Subcutaneous adipose tissue (tissue), 4 donors: ENCODE results near the gene ZBTB20. TPM values are rescaled to one million over a fixed set of nuclear protein-coding genes. Genes with fewer than 3 reads are reported as not detected.

Experiments used
- total RNA-seq, 4 donors: library from RNA; depleted of rRNA; stranded (reverse); fragments of >200 nt; gene quantifications; one replicate each; pipeline ENCODE4 v1.1.0, GENCODE V29; 2016
- TF ChIP-seq, protein P1 (sequence below): fragments of 450-650 bp; IDR thresholded peaks from one replicate; pipeline ENCODE4 v1.5.1; 2016; ENCODE audit warnings: low read depth, mild to moderate bottlenecking, control low read depth, antibody characterized with exemption, moderate library complexity

The ZBTB20 gene
- total RNA-seq, 4 donors from 2014 or later, result 60.3 to 93.4 (median 69.1) TPM

DNA sequence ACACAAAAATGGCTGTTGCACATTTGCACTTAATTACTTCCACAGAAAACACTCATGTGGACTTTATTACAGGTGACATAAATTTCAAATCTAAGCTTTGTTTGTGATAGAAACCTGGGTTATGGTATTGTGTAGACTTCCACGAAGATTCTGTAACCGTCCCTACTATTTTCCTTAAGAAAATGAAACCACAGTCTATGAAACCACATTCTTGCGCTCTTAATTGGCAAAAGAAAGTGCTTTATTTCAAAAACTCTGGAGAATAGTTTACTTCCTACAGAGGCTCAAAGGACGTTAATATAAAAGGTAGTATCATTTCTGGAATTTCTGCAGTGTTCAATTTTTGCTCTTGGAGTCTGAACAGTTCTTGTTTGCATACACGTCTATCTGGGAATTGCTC is 729.8 kb downstream of the ZBTB20 start:
- TF ChIP-seq, protein P1, sequence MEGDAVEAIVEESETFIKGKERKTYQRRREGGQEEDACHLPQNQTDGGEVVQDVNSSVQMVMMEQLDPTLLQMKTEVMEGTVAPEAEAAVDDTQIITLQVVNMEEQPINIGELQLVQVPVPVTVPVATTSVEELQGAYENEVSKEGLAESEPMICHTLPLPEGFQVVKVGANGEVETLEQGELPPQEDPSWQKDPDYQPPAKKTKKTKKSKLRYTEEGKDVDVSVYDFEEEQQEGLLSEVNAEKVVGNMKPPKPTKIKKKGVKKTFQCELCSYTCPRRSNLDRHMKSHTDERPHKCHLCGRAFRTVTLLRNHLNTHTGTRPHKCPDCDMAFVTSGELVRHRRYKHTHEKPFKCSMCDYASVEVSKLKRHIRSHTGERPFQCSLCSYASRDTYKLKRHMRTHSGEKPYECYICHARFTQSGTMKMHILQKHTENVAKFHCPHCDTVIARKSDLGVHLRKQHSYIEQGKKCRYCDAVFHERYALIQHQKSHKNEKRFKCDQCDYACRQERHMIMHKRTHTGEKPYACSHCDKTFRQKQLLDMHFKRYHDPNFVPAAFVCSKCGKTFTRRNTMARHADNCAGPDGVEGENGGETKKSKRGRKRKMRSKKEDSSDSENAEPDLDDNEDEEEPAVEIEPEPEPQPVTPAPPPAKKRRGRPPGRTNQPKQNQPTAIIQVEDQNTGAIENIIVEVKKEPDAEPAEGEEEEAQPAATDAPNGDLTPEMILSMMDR, result no peak

GRCh38 chr3:114411811-114412803 is 735.0 kb downstream of the ZBTB20 start:
- TF ChIP-seq, protein P1, result no peak

- TF ChIP-seq, protein P1, result no peak
Measured at GRCh38 chr3:114411190-114411668, 735.9 kb downstream of the ZBTB20 start.

DNA sequence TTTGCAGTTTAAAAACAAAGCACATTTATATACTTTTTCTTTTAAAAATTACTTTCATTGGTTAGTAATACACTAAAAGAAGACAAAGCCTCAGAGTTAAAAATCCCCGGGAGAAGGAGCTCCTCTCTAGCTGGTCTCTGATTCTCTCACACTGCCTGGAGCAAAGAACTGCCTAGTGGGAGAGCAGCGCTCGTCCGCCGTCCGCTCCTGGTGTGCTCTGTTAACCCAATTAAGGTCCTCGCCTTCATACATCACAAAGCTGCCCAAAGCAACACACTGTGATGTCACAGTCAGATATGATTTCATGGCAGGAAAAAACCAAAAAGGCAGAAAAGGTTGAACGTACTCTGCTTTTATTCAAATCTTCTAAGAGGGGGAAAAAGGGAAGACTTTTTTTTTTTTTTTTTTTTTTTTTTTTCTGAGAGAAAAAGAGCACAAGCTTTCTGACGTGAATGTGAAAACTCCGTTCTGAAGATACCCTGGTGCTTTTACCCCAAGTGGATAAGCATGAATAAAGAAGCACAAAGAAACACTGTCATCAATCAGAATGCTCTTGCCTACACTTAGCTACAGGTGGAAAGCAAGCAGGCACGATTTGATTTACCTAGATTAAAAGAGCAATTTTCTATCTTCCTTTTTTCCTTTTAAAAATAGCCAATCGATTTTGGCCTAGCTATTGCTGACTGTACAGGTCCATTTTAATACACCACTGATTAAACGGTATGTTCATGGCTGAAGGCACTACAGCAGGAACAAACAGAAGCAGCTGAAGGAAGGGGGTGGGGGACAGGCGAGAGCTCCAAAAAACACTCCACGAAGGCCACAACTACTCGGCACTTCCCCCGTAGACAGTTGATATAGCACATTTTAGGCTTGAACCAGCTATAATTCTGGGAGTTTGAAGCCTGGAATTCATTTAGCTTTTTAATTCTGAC is 738.1 kb downstream of the ZBTB20 start:
- TF ChIP-seq, protein P1, result no peak

- TF ChIP-seq, protein P1, result no peak
Measured at GRCh38 chr3:114406922-114407321, 740.2 kb downstream of the ZBTB20 start.

- TF ChIP-seq, protein P1, result no peak
Measured at GRCh38 chr3:114406286-114406685, 740.8 kb downstream of the ZBTB20 start.
